Vagina (tissue), 2 donors: ENCODE results near the gene COBL.

Experiments
- CTCF ChIP-seq, 3 experiments: fragments of 450-650 bp in 2 of 3; fragments of 200-600 bp in 1 of 3; sonication (generic) in 1 of 3; IDR thresholded peaks; one replicate each; pipeline ENCODE4 v1.5.1; 2017 to 2019; ENCODE audit warnings: antibody characterized with exemption in 3 of 3, mild to moderate bottlenecking in 2 of 3, moderate library complexity in 2 of 3
- POLR2A ChIP-seq, 2 donors: fragments of 450-650 bp; IDR thresholded peaks; one replicate each; pipeline ENCODE4 v1.6.1; 2017; ENCODE audit warnings: antibody characterized with exemption in 2 of 2, mild to moderate bottlenecking in 2 of 2, moderate library complexity in 2 of 2
- POLR2AphosphoS5 ChIP-seq, 2 donors: sonication (generic); formaldehyde crosslinking; IDR thresholded peaks; one replicate each; pipeline ENCODE4 v1.9.0; 2017; ENCODE audit warnings: antibody characterized with exemption in 2 of 2, mild to moderate bottlenecking in 2 of 2, low read depth in 1 of 2; ENCODE audit not compliant: insufficient read depth in 1 of 2

- TF ChIP-seq CTCF (IDR thresholded peaks at IDR 0.05) (no peak), POLR2AphosphoS5 (IDR thresholded peaks at IDR 0.05; ENCODE audit: insufficient read depth in 1 of 2, low read depth in 1 of 2) (no peak), POLR2A (IDR thresholded peaks at IDR 0.05) (no peak)
Measured at GRCh38 chr7:51064688-51065087, 251.9 kb downstream of the COBL start.
